SK-N-SH (cell line): ENCODE results near the gene ARMC3. TPM values are rescaled to one million over a fixed set of nuclear protein-coding genes. Genes with fewer than 3 reads are reported as not detected.

ENCODE experiments used
- CTCF ChIA-PET: fragments of 300-600, 350-600 bp; formaldehyde crosslinking; extraction: SDS; loops from one replicate; lab custom pipeline; 2021; lab: Yijun Ruan, JAX
- POLR2A ChIA-PET: fragments of 350-600 bp; sonication (Branson Sonifier 250); formaldehyde crosslinking; extraction: SDS; loops from one replicate; lab custom pipeline; 2020; ENCODE audit warnings: antibody characterized with exemption, inconsistent platforms; lab: Yijun Ruan, JAX
- DNase-seq: peaks from one replicate; pipeline ENCODE4 v3.0.0; 2012
- H2AFZ ChIP-seq: fragments of 200-600 bp; sonication (generic); 2 replicates; pipeline ENCODE4 v1.8.1; 2016; ENCODE audit warnings: antibody characterized with exemption, mild to moderate bottlenecking, low read depth
- H3F3A ChIP-seq: fragments of 200-600 bp; sonication (generic); replicated peaks from 2 replicates; pipeline ENCODE3; 2016; ENCODE audit warnings: antibody characterized with exemption, mild to moderate bottlenecking; ENCODE audit not compliant: insufficient read depth
- H3K27ac ChIP-seq, 2 experiments: fragments of 200-500 bp in 1 of 2; fragments of 200-600 bp in 1 of 2; sonication (Bioruptor generic) in 1 of 2; sonication (generic), shearing (Covaris generic) in 1 of 2; 2 replicates each; pipeline versions ENCODE4 v1.5.1 to v1.6.1; 2014 to 2016; ENCODE audit warnings: low read depth in 2 of 2, inconsistent platforms in 1 of 2, low read length in 1 of 2, mild to moderate bottlenecking in 1 of 2, mixed read lengths in 1 of 2
- H3K27me3 ChIP-seq: fragments of 200-600 bp; sonication (generic), shearing (Covaris generic); 2 replicates; pipeline ENCODE4 v1.6.1; 2016; ENCODE audit warnings: mixed run types; ENCODE audit not compliant: insufficient read depth
- H3K36me3 ChIP-seq, 2 experiments: fragments of 200-500 bp in 1 of 2; fragments of 200-600 bp in 1 of 2; sonication (Bioruptor generic) in 1 of 2; sonication (generic) in 1 of 2; replicated peaks in 1 of 2; 2 replicates each; pipeline versions ENCODE3 to v1.5.1; 2014 to 2016; ENCODE audit warnings: low read length in 1 of 2, mild to moderate bottlenecking in 1 of 2; ENCODE audit not compliant: insufficient read depth in 2 of 2, control insufficient read depth in 1 of 2
- H3K4me1 ChIP-seq, 2 experiments: fragments of 200-500 bp in 1 of 2; fragments of 200-600 bp in 1 of 2; sonication (Bioruptor generic) in 1 of 2; sonication (generic), shearing (Covaris generic) in 1 of 2; 2 replicates each; pipeline versions ENCODE4 v1.5.1 to v1.6.1; 2014 to 2016; ENCODE audit warnings: low read depth in 1 of 2, low read length in 1 of 2, mixed run types in 1 of 2; ENCODE audit not compliant: insufficient read depth in 2 of 2, control insufficient read depth in 1 of 2
- H3K4me2 ChIP-seq: fragments of 200-600 bp; sonication (generic), shearing (Covaris generic); 2 replicates; pipeline ENCODE4 v1.6.1; 2017; ENCODE audit warnings: mixed run types
- H3K4me3 ChIP-seq, 2 experiments: fragments of 200-500 bp in 1 of 2; fragments of 200-600 bp in 1 of 2; sonication (Bioruptor generic) in 1 of 2; sonication (generic), shearing (Covaris generic) in 1 of 2; 2 replicates each; pipeline versions ENCODE4 v1.5.1 to v1.8.1; 2014 to 2016; ENCODE audit warnings: low read depth in 2 of 2, inconsistent platforms in 1 of 2, low read length in 1 of 2, mild to moderate bottlenecking in 1 of 2, mixed read lengths in 1 of 2, moderate library complexity in 1 of 2
- H3K79me2 ChIP-seq: fragments of 200-600 bp; sonication (generic); 2 replicates; pipeline ENCODE4 v1.8.1; 2017; ENCODE audit warnings: mild to moderate bottlenecking; ENCODE audit not compliant: insufficient read depth
- H3K9ac ChIP-seq: fragments of 200-600 bp; sonication (generic); 2 replicates; pipeline ENCODE4 v1.6.1; 2017; ENCODE audit warnings: mixed run types
- H3K9me2 ChIP-seq: fragments of 200-600 bp; sonication (generic); 2 replicates; pipeline ENCODE4 v1.6.1; 2017; ENCODE audit warnings: mixed run types
- H3K9me3 ChIP-seq: fragments of 200-600 bp; sonication (generic); 2 replicates; pipeline ENCODE4 v1.6.1; 2017; ENCODE audit warnings: mixed run types, mild to moderate bottlenecking, moderate library complexity
- H4K20me1 ChIP-seq: fragments of 200-600 bp; sonication (generic); 2 replicates; pipeline ENCODE4 v1.6.1; 2017; ENCODE audit warnings: mild to moderate bottlenecking, mixed run types; ENCODE audit not compliant: insufficient read depth
- CHD2 ChIP-seq: fragments of 150-350 bp; IDR thresholded peaks from 2 replicates; pipeline ENCODE4 v1.6.1; 2018; ENCODE audit warnings: low read length; ENCODE audit not compliant: partially characterized antibody
- CTCF ChIP-seq: fragments of 200-600 bp; sonication (generic); IDR thresholded peaks from 2 replicates; pipeline ENCODE4 v1.6.1; 2017; ENCODE audit warnings: antibody characterized with exemption, mild to moderate bottlenecking, moderate library complexity
- EP300 ChIP-seq, 2 experiments: IDR thresholded peaks; 2 replicates each; pipeline versions ENCODE4 v1.4.0 to v1.6.1; 2012; ENCODE audit warnings: borderline replicate concordance in 1 of 2, low read depth in 1 of 2, low read length in 1 of 2
- EZH2phosphoT487 ChIP-seq: fragments of 200-600 bp; sonication (generic); IDR thresholded peaks from 2 replicates; pipeline ENCODE4 v1.6.1; 2017; ENCODE audit warnings: low read depth, mixed run types, mild to moderate bottlenecking, antibody characterized with exemption, moderate library complexity, borderline replicate concordance
- FOXJ3 ChIP-seq: sonication (generic); formaldehyde crosslinking; IDR thresholded peaks from 2 replicates; pipeline ENCODE4 v1.5.1; 2020; ENCODE audit warnings: mild to moderate bottlenecking, missing genetic modification reagents
- FOXM1 ChIP-seq: IDR thresholded peaks from 2 replicates; pipeline ENCODE4 v1.4.0; 2012; ENCODE audit warnings: low read depth, mild to moderate bottlenecking
- GABPA ChIP-seq: IDR thresholded peaks from 2 replicates; pipeline ENCODE4 v1.4.0; 2012; ENCODE audit warnings: low read depth, mild to moderate bottlenecking
- GATA2 ChIP-seq: sonication (generic); formaldehyde crosslinking; IDR thresholded peaks from 2 replicates; pipeline ENCODE4 v1.5.0; 2020; ENCODE audit warnings: mild to moderate bottlenecking, missing genetic modification reagents
- MAX ChIP-seq: IDR thresholded peaks from 2 replicates; pipeline ENCODE4 v1.4.0; 2012; ENCODE audit warnings: low read depth
- MEF2A ChIP-seq: IDR thresholded peaks from 2 replicates; pipeline ENCODE4 v1.4.0; 2012; ENCODE audit warnings: low read depth, borderline replicate concordance
- POLR2AphosphoS5 ChIP-seq: IDR thresholded peaks from 2 replicates; pipeline ENCODE4 v1.6.1; 2012; ENCODE audit warnings: low read depth, low read length
- REST ChIP-seq: IDR thresholded peaks from 2 replicates; pipeline ENCODE4 v1.6.1; 2012; ENCODE audit warnings: mild to moderate bottlenecking, low read depth, low read length, moderate library complexity
- SIN3A ChIP-seq: IDR thresholded peaks from 2 replicates; pipeline ENCODE4 v1.6.1; 2012; ENCODE audit warnings: low read depth, mild to moderate bottlenecking, low read length, moderate library complexity, borderline replicate concordance
- TEAD4 ChIP-seq: IDR thresholded peaks from 2 replicates; pipeline ENCODE4 v1.4.0; 2012; ENCODE audit warnings: mild to moderate bottlenecking, borderline replicate concordance; ENCODE audit not compliant: insufficient read depth
- YY1 ChIP-seq: IDR thresholded peaks from 2 replicates; pipeline ENCODE4 v1.4.0; 2012; ENCODE audit warnings: low read depth, mild to moderate bottlenecking
- ZBTB33 ChIP-seq: IDR thresholded peaks from 2 replicates; pipeline ENCODE4 v1.4.0; 2012; ENCODE audit warnings: low read depth, borderline replicate concordance
- WGBS: methylation state at CpG from one replicate; pipeline ENCODE4 v1.1.6; 2017; ENCODE audit warnings: low lambda C conversion rate; 5-methylcytosine and 5-hydroxymethylcytosine counted together
- polyA plus RNA-seq, 3 experiments: library from polyadenylated mRNA; depleted of rRNA; stranded (reverse); fragments of >200 nt; gene quantifications; 2 replicates each; pipeline ENCODE4 v1.2.3, GENCODE V29; 2012

Gene ARMC3
- polyA plus RNA-seq, 1 of the 3 experiments (the other 2 are of a cell fraction) = not detected

GRCh38 chr10:23013581-23014335 is 85.9 kb downstream of the ARMC3 start:
- Histone ChIP-seq H3K36me3 (no peaks in the 10 kb centered on the region), H3K79me2 (no peaks in the 10 kb centered on the region), H3K4me3 (no peak overlapping the region), H3K27me3 (no peaks in the 10 kb centered on the region), H3K9me3 (no peaks in the 10 kb centered on the region), H3K4me2 (no peak overlapping the region), H3K9ac (no peak overlapping the region), H3F3A (no peaks in the 10 kb centered on the region), H2AFZ (no peak overlapping the region), H4K20me1 (no peaks in the 10 kb centered on the region), H3K4me1 (no peaks in the 10 kb centered on the region; a peak in 1 of 4 replicates), H3K9me2 (no peaks in the 10 kb centered on the region), H3K27ac (no peak overlapping the region)
- ChIA-PET POLR2A (no interaction called here), CTCF (interaction anchor here (1.6 to 1.8 kb wide), 2 partner anchors 21 to 25 kb away, joined by 4 to 5 read pairs; no protein-coding TSS in a partner anchor)
- TF ChIP-seq POLR2AphosphoS5 (no peak), MEF2A (no peak)
- WGBS = 46% methylated on average over 3 of the region's 3 CpGs
- DNase-seq = no peak

- H3K79me2 ChIP-seq = no peaks in the 10 kb centered on the region
- no peak overlapping the region for H2AFZ ChIP-seq
- no peak for DNase-seq
- no peak overlapping the region for H3K4me2 ChIP-seq
- ChIA-PET CTCF (no interaction called here), POLR2A (no interaction called here)
- no peaks in the 10 kb centered on the region for H3F3A ChIP-seq
- no peak overlapping the region for H3K4me3 ChIP-seq
- no peaks in the 10 kb centered on the region for H3K9me3 ChIP-seq
- H3K9ac ChIP-seq = no peak overlapping the region
- no peaks in the 10 kb centered on the region for H3K9me2 ChIP-seq
- H3K27me3 ChIP-seq = no peaks in the 10 kb centered on the region
- H3K4me1 ChIP-seq = no peaks in the 10 kb centered on the region; a peak in 1 of 4 replicates
- H3K36me3 ChIP-seq = no peaks in the 10 kb centered on the region
- no peaks in the 10 kb centered on the region for H4K20me1 ChIP-seq
- WGBS = 57% methylated on average over 7 of the region's 7 CpGs
- no peak overlapping the region for H3K27ac ChIP-seq
- no peak for TF ChIP-seq EP300 (IDR thresholded peaks at IDR 0.05; ENCODE audit: borderline replicate concordance in 1 of 2, low read depth in 1 of 2, low read length in 1 of 2)
- no peak for TF ChIP-seq MAX
- TF ChIP-seq YY1 = no peak
- TF ChIP-seq ZBTB33 = no peak
- no peak for TF ChIP-seq CHD2
- TF ChIP-seq EZH2phosphoT487 = no peak
- no peak for TF ChIP-seq TEAD4
- TF ChIP-seq FOXM1 = no peak
- no peak for TF ChIP-seq FOXJ3 (CRISPR knock-in tag)
- no peak for TF ChIP-seq GATA2
- TF ChIP-seq GABPA = no peak
- no peak for TF ChIP-seq REST
- no peak for TF ChIP-seq CTCF
- no peak for TF ChIP-seq SIN3A
These were observed 87.3 kb downstream of the ARMC3 start for GRCh38 chr10:23015021-23015707.
